ENCODE results near the gene NRXN3.
"Not testable (repeated sequence)": the region's sequence is repeated elsewhere in the genome, so short reads cannot be mapped to it uniquely, and the experiment has no call there.

- not testable (repeated sequence) for TF ChIP-seq POLR2A (IDR thresholded peaks at IDR 0.05); CTCF (IDR thresholded peaks at IDR 0.05); EP300 (IDR thresholded peaks at IDR 0.05; ENCODE audit: low read depth)
Observed at GRCh38 chr14:78487573-78487972, 317.4 kb downstream of the NRXN3 start.
